Measurements from ENCODE around the gene CX3CL1. TPM values are rescaled to one million over a fixed set of nuclear protein-coding genes. Genes with fewer than 3 reads are reported as not detected.
"Not testable (repeated sequence)": the region's sequence is repeated elsewhere in the genome, so short reads cannot be mapped to it uniquely, and the experiment has no call there.

CX3CL1 gene
- total and polyA plus RNA-seq, 2 donors (not counting 1 experiment from before 2014, with no cell fraction given) = not detected

DNA sequence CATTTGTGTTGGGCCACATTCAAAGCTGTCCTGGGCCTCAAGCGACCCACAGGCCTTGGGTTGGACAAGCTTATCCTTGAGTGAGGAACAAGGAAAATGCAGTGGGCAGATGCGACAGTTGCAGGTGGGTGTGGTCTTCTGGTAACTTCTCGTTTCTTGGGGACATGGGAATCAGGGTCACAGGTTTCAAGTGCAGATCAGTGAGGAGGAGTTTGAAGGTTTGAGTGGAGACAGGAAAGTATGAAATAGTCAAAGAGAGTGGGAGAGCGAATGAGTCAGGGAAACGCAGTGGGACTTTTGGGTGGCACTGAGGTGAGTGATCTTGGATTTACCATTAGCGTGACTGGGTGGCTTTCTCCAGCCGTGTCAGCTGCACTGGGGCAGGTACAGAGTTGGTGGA, 29.1 kb upstream of the CX3CL1 start:
- peaks cover 22 to 31% of the 10 kb centered on the region in 2 donors for H3K4me1 ChIP-seq (ENCODE audit: control insufficient read depth in 2 of 2, insufficient read depth in 2 of 2, low read length in 2 of 2)
- H3K4me3 Mint-ChIP-seq = peak overlapping the region; percentile 5
- no peaks in the 10 kb centered on the region for H3K9me3 Mint-ChIP-seq (ENCODE audit: insufficient read depth)
- TF ChIP-seq EZH2 (IDR thresholded peaks at IDR 0.05; ENCODE audit: borderline replicate concordance, insufficient read depth, low read depth, low read length, poor library complexity, severe bottlenecking) = no peak
- TF ChIP-seq, protein P1, sequence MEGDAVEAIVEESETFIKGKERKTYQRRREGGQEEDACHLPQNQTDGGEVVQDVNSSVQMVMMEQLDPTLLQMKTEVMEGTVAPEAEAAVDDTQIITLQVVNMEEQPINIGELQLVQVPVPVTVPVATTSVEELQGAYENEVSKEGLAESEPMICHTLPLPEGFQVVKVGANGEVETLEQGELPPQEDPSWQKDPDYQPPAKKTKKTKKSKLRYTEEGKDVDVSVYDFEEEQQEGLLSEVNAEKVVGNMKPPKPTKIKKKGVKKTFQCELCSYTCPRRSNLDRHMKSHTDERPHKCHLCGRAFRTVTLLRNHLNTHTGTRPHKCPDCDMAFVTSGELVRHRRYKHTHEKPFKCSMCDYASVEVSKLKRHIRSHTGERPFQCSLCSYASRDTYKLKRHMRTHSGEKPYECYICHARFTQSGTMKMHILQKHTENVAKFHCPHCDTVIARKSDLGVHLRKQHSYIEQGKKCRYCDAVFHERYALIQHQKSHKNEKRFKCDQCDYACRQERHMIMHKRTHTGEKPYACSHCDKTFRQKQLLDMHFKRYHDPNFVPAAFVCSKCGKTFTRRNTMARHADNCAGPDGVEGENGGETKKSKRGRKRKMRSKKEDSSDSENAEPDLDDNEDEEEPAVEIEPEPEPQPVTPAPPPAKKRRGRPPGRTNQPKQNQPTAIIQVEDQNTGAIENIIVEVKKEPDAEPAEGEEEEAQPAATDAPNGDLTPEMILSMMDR (IDR thresholded peaks at IDR 0.05) = no peak
- POLR2A ChIA-PET = interaction anchor here (0.7 to 1.3 kb wide), 3 partner anchors 12 to 198 kb away, joined by 3 to 4 read pairs (median 3); no protein-coding TSS in a partner anchor
- no peak overlapping the region for H3K4me3 ChIP-seq (ENCODE audit: control extremely low read depth in 1 of 5, extremely low read depth in 1 of 5, insufficient read depth in 1 of 5, low read depth in 2 of 5, low read length in 4 of 5)
- H3K27me3 Mint-ChIP-seq = peaks cover 16% of the 10 kb centered on the region
- ATAC-seq (ENCODE audit: low read depth) (no peak), DNase-seq (no peak)
- H4K20me1 ChIP-seq (ENCODE audit: control insufficient read depth, insufficient read depth, low read length, poor library complexity, severe bottlenecking) = no peaks in the 10 kb centered on the region
- H3K79me2 ChIP-seq (ENCODE audit: control insufficient read depth, insufficient read depth, low read length) = no peaks in the 10 kb centered on the region
- 75% methylated on average over 7 of the region's 7 CpGs for WGBS (ENCODE audit: insufficient coverage)
- CTCF ChIA-PET = interaction anchor here (1.4 kb wide), 1 partner anchor 73 kb away, joined by 4 read pairs; no protein-coding TSS in a partner anchor
- peaks cover 0 to 13% (median 5%) of the 10 kb centered on the region in 4 experiments for H3K27me3 ChIP-seq (replicated peaks in 1 of 4; ENCODE audit: control extremely low read depth in 1 of 4, control insufficient read depth in 3 of 4, insufficient read depth in 4 of 4, low read length in 3 of 4)
- no peaks in the 10 kb centered on the region for H3K36me3 ChIP-seq (replicated peaks in 1 of 2; ENCODE audit: control extremely low read depth in 1 of 2, control insufficient read depth in 1 of 2, extremely low read depth in 1 of 2, insufficient read depth in 2 of 2, low read length in 1 of 2)
- intact Hi-C loops (cut with micrococcal nuclease) = no loop called here
- no peak overlapping the region for H3K4me2 ChIP-seq (replicated peaks; ENCODE audit: low read depth, low read length, poor library complexity, severe bottlenecking)
- H3K27ac Mint-ChIP-seq = no peak overlapping the region
- H3K27ac ChIP-seq (ENCODE audit: low read length in 2 of 2) = no peak overlapping the region
- peaks cover 46% of the 10 kb centered on the region for H3K4me1 Mint-ChIP-seq
- no peak overlapping the region for H2AFZ ChIP-seq (ENCODE audit: insufficient read depth, low read depth, low read length, poor library complexity, severe bottlenecking)
- H3K9me3 ChIP-seq (ENCODE audit: control extremely low read depth in 1 of 3, control insufficient read depth in 2 of 3, insufficient read depth in 1 of 3, low read length in 2 of 3) = peaks cover 0 to 2% (median 0%) of the 10 kb centered on the region in 3 donors
- H3K9ac ChIP-seq (ENCODE audit: low read length) = no peak overlapping the region

DNA sequence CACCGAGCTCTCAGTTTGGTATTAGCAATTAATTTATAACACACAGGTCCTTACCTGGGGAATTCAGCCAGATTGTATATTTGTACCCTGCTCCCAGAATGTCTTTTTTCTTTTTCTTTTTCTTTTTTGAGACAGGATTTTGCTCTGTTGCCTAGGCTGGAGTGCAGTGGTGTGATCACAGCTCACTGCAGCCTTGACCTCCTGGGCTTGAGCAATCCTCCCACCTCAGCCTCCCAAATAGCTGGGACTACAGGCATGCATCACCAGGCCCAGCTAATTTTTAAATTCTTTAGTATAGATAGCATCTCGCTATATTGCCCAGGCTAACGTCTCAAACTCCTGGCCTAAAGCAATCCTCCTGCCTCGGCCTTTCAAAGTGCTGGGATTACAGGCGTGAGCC, 28.2 kb upstream of the CX3CL1 start:
- POLR2A ChIA-PET = interaction anchor here (1.3 kb wide), 1 partner anchor 44 kb away, joined by 3 read pairs; no protein-coding TSS in a partner anchor
- intact Hi-C loops (cut with micrococcal nuclease); H3K4me2 ChIP-seq (replicated peaks; ENCODE audit: low read depth, low read length, poor library complexity, severe bottlenecking); H3K9me3 ChIP-seq (ENCODE audit: control extremely low read depth in 1 of 3, control insufficient read depth in 2 of 3, insufficient read depth in 1 of 3, low read length in 2 of 3); H2AFZ ChIP-seq (ENCODE audit: insufficient read depth, low read depth, low read length, poor library complexity, severe bottlenecking); H3K79me2 ChIP-seq (ENCODE audit: control insufficient read depth, insufficient read depth, low read length); DNase-seq; H3K4me3 ChIP-seq (ENCODE audit: control extremely low read depth in 1 of 5, extremely low read depth in 1 of 5, insufficient read depth in 1 of 5, low read depth in 2 of 5, low read length in 4 of 5); H3K9ac ChIP-seq (ENCODE audit: low read length); H3K27ac Mint-ChIP-seq; CTCF ChIA-PET; H3K9me3 Mint-ChIP-seq (ENCODE audit: insufficient read depth); H4K20me1 ChIP-seq (ENCODE audit: control insufficient read depth, insufficient read depth, low read length, poor library complexity, severe bottlenecking); ATAC-seq (ENCODE audit: low read depth); H3K4me3 Mint-ChIP-seq; H3K27ac ChIP-seq (ENCODE audit: low read length in 2 of 2); H3K36me3 ChIP-seq (replicated peaks in 1 of 2; ENCODE audit: control extremely low read depth in 1 of 2, control insufficient read depth in 1 of 2, extremely low read depth in 1 of 2, insufficient read depth in 2 of 2, low read length in 1 of 2): not testable (repeated sequence)
- Mint-ChIP-seq H3K27me3 (peaks cover 16% of the 10 kb centered on the region), H3K4me1 (peaks cover 55% of the 10 kb centered on the region)
- WGBS (ENCODE audit: insufficient coverage) = no CpG with 5 or more reads among the region's 5 CpGs
- H3K4me1 ChIP-seq (ENCODE audit: control insufficient read depth in 2 of 2, insufficient read depth in 2 of 2, low read length in 2 of 2) = peaks cover 31 to 39% of the 10 kb centered on the region in 2 donors
- H3K27me3 ChIP-seq (replicated peaks in 1 of 4; ENCODE audit: control extremely low read depth in 1 of 4, control insufficient read depth in 3 of 4, insufficient read depth in 4 of 4, low read length in 3 of 4) = peaks cover 0 to 14% (median 6%) of the 10 kb centered on the region in 4 experiments

Data from B cell (primary cell).